Measurements from ENCODE around the gene NTN1.

The NTN1 gene

GRCh38 chr17:9132291-9132690 lies 111.0 kb downstream of the NTN1 start:
- Histone ChIP-seq H3K9ac (ENCODE audit: low read length) (no peak overlapping the region), H2AFZ (ENCODE audit: low read depth, low read length, severe bottlenecking) (no peak overlapping the region), H3K27me3 (ENCODE audit: low read length) (no peaks in the 10 kb centered on the region), H3K27ac (ENCODE audit: low read depth, low read length) (no peak overlapping the region), H4K20me1 (ENCODE audit: low read depth, low read length) (no peaks in the 10 kb centered on the region), H3K36me3 (ENCODE audit: low read length) (no peaks in the 10 kb centered on the region), H3K4me2 (ENCODE audit: low read depth, low read length, poor library complexity, severe bottlenecking) (no peak overlapping the region), H3K4me3 (ENCODE audit: insufficient read depth, low read length, poor library complexity, severe bottlenecking) (no peak overlapping the region), H3K79me2 (ENCODE audit: insufficient read depth, low read length) (no peaks in the 10 kb centered on the region), H3K9me3 (ENCODE audit: insufficient read depth, low read length) (no peaks in the 10 kb centered on the region), H3F3A (ENCODE audit: insufficient read depth) (no peaks in the 10 kb centered on the region), H3K9me2 (replicated peaks; ENCODE audit: insufficient read depth, low read length) (no peaks in the 10 kb centered on the region)
- TF ChIP-seq CTCF (IDR thresholded peaks at IDR 0.05; ENCODE audit: insufficient read depth, low read length, poor library complexity, severe bottlenecking) = no peak
- no peak for TF ChIP-seq EZH2phosphoT487 (conservative IDR thresholded peaks at IDR 0.05; ENCODE audit: low read length)

- Histone ChIP-seq H3K9me2 (replicated peaks; ENCODE audit: insufficient read depth, low read length) (no peaks in the 10 kb centered on the region), H3K27me3 (ENCODE audit: low read length) (no peaks in the 10 kb centered on the region), H3K9ac (ENCODE audit: low read length) (no peak overlapping the region), H3F3A (ENCODE audit: insufficient read depth) (no peaks in the 10 kb centered on the region), H3K27ac (ENCODE audit: low read depth, low read length) (no peak overlapping the region), H3K79me2 (ENCODE audit: insufficient read depth, low read length) (no peaks in the 10 kb centered on the region), H3K9me3 (ENCODE audit: insufficient read depth, low read length) (no peaks in the 10 kb centered on the region), H3K36me3 (ENCODE audit: low read length) (no peaks in the 10 kb centered on the region), H3K4me2 (ENCODE audit: low read depth, low read length, poor library complexity, severe bottlenecking) (no peak overlapping the region), H3K4me3 (ENCODE audit: insufficient read depth, low read length, poor library complexity, severe bottlenecking) (no peak overlapping the region), H2AFZ (ENCODE audit: low read depth, low read length, severe bottlenecking) (no peak overlapping the region), H4K20me1 (ENCODE audit: low read depth, low read length) (no peaks in the 10 kb centered on the region)
- no peak for TF ChIP-seq CTCF (IDR thresholded peaks at IDR 0.05; ENCODE audit: insufficient read depth, low read length, poor library complexity, severe bottlenecking)
- TF ChIP-seq EZH2phosphoT487 (conservative IDR thresholded peaks at IDR 0.05; ENCODE audit: low read length) = no peak
These were observed 111.8 kb downstream of the NTN1 start for GRCh38 chr17:9132944-9133610.

GRCh38 chr17:9138161-9138717 lies 116.9 kb downstream of the NTN1 start:
- TF ChIP-seq EZH2phosphoT487 (conservative IDR thresholded peaks at IDR 0.05; ENCODE audit: low read length) (no peak), CTCF (IDR thresholded peaks at IDR 0.05; ENCODE audit: insufficient read depth, low read length, poor library complexity, severe bottlenecking) (no peak)
- Histone ChIP-seq H3K36me3 (ENCODE audit: low read length) (no peaks in the 10 kb centered on the region), H3F3A (ENCODE audit: insufficient read depth) (no peaks in the 10 kb centered on the region), H3K27me3 (ENCODE audit: low read length) (no peaks in the 10 kb centered on the region), H3K4me2 (ENCODE audit: low read depth, low read length, poor library complexity, severe bottlenecking) (no peak overlapping the region), H3K27ac (ENCODE audit: low read depth, low read length) (no peak overlapping the region), H2AFZ (ENCODE audit: low read depth, low read length, severe bottlenecking) (no peak overlapping the region), H3K9me2 (replicated peaks; ENCODE audit: insufficient read depth, low read length) (no peaks in the 10 kb centered on the region), H3K79me2 (ENCODE audit: insufficient read depth, low read length) (no peaks in the 10 kb centered on the region), H3K4me3 (ENCODE audit: insufficient read depth, low read length, poor library complexity, severe bottlenecking) (no peak overlapping the region), H4K20me1 (ENCODE audit: low read depth, low read length) (no peaks in the 10 kb centered on the region), H3K9ac (ENCODE audit: low read length) (no peak overlapping the region), H3K9me3 (ENCODE audit: insufficient read depth, low read length) (no peaks in the 10 kb centered on the region)

Data from SU-DHL-6 (cell line).